Measurements from ENCODE around the gene LRRC3C.
"Not testable (repeated sequence)": the region's sequence is repeated elsewhere in the genome, so short reads cannot be mapped to it uniquely, and the experiment has no call there.

Gene LRRC3C, protein sequence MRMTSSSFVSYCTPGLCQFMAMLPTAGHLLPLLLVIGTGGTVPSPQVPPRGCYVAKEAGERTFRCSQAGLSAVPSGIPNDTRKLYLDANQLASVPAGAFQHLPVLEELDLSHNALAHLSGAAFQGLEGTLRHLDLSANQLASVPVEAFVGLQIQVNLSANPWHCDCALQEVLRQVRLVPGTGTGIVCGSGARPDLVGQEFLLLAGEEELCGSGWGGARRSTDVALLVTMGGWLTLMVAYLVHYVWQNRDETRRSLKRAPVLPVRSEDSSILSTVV

GRCh38 chr17:39927101-39927928 lies at the start of gene LRRC3C, which contains the start of gene ORMDL3:
TSS of gene LRRC3C (plus strand) at chr17:39927732. CDS start at chr17:39941524, 13,792 bp downstream.
TSS of gene ORMDL3 (minus strand) at chr17:39927601. CDS start at chr17:39924203, 3,398 bp downstream.
- peak; percentile 92 for DNase-seq

- DNase-seq, result not testable (repeated sequence)
Measured at GRCh38 chr17:39886102-39886501, 41.4 kb upstream of the LRRC3C start.

DNA sequence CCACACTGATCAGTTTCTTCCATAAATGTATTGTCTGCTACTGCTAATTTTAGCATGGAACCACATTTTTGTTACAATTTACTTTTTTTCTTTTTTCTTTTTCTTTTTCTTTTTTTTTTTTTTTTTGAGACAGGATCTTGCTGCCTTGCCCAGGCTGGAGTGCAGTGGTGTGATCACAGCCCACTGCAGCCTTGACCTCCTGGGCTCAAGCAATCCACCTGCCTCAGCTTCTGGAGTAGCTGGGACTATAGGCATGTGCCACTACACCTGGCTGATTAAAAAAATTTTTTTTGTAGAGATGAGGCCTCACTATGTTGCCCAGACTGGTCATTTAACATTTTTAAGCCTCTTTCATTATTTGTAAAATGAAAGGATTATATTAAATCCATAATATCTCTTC lies 40.5 kb upstream of the LRRC3C start:
- no peak for DNase-seq

GRCh38 chr17:39889200-39889599 lies 38.3 kb upstream of the LRRC3C start:
- DNase-seq, result no peak

DNA sequence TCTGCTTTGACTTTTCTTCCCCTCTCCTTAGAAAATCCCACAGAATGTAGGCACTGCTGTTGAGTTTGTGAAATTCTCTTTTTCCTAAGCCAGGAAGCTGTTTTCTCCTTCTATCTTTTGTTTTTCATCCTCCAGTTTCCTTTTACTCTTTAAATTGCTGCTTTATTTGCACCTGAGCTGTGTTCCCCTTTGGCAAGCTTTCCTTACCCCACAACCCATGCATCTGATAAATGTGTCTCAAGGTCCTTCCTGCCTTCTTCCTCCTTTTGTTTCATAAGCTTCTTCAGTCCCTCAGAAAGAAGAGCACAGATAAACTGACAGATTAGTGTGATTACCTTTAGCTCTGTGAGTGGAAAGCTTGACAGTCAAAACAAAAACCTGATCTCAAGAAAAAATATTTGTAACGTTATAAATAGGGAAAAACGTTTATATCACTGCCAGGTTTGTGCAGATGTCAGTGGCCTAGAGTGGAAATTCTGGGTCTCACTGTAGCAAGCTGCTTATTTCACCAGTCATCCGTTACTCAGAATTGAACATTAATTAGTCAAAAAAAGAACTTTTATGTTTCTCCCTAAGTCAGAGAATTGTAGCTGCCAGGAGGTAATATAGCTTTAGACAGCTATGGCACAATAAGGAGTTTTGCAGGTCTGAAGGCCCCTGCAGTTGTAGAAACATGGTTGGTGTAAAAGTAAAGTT lies 32.7 kb upstream of the LRRC3C start:
- no peak for DNase-seq

- DNase-seq, result no peak
Measured at GRCh38 chr17:39898088-39898487, 29.4 kb upstream of the LRRC3C start.

DNA sequence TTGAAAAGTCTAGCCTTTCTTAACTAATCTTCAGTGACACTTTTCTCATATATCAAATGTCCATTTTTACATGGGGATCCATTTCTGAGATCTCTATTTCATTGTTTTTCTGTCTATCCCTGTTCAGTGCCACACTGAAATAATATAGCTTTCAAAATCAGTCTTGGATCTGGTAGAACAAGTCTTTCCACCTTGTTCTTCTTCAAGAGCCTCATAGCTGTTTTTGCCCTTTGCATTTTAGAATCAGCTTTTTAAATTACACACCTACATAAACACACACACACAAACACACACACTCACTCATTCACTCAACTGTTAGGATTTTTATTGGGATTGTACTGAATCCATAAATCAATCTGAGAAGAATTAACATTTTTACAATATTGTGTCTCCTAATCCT lies 28.3 kb upstream of the LRRC3C start:
- DNase-seq, result no peak

- not testable (repeated sequence) for DNase-seq
Measured at GRCh38 chr17:39902027-39902426, 25.5 kb upstream of the LRRC3C start.

- peak; percentile 3 for DNase-seq
Measured at GRCh38 chr17:39903158-39903884, 24.2 kb upstream of the LRRC3C start.

- no peak for DNase-seq
Measured at GRCh38 chr17:39904990-39905288, 22.6 kb upstream of the LRRC3C start.

GRCh38 chr17:39908789-39909352 lies 18.7 kb upstream of the LRRC3C start:
- DNase-seq, result no peak

GRCh38 chr17:39913989-39914388 lies 13.5 kb upstream of the LRRC3C start:
- no peak for DNase-seq

- DNase-seq, result no peak
Measured at GRCh38 chr17:39915559-39915958, 12.0 kb upstream of the LRRC3C start.

- no peak for DNase-seq
Measured at GRCh38 chr17:39916918-39917317, 10.6 kb upstream of the LRRC3C start.

- no peak for DNase-seq
Measured at GRCh38 chr17:39919087-39919683, 8.3 kb upstream of the LRRC3C start.

DNA sequence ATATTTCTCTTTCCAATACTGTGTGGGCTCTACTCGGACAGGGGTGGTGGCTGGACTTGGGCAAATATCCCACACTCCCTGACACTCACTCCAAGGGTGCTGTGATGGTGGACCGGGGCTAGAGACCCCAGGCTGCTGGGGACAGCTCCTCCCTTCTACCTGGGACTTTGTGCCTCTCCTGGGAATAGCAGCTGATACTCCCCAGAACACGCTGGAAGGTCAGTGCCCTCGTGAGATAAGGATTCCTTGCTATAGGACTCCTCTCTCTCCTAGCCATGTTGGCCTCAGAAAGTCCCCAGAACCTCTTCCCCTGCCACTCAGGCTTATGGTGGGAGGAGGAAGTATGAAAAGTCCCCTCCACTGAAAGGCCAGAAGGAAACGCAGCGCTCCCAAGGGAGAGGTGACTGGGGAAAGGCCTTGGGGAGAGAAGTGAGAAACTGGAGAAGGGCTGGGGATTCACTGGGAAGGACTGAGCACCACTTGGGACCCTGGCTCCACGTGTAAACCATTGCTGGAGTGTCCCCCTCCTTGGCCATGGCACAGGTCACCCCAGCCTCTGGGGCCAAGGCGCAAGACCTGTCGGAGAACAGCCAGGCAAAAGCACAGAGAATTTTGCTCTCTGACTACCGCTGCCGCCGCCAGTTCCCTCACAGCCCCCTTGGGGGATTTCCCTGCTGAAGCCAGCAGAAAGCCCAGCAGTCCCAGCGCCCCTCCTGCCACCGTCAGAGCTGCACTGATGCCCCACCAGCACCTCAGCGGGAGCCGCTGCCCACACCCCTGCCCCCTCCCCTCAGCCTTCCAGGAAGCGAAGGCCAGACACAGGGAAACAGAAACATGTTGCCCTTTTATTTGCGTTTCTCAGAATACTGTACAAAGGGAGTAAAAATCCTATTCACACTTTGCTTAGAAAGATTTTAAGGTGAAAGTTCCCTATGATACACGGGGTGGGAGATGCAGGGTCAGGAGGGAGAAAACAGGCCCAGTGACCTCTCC lies 7.0 kb upstream of the LRRC3C start:
- DNase-seq, result no peak

DNA sequence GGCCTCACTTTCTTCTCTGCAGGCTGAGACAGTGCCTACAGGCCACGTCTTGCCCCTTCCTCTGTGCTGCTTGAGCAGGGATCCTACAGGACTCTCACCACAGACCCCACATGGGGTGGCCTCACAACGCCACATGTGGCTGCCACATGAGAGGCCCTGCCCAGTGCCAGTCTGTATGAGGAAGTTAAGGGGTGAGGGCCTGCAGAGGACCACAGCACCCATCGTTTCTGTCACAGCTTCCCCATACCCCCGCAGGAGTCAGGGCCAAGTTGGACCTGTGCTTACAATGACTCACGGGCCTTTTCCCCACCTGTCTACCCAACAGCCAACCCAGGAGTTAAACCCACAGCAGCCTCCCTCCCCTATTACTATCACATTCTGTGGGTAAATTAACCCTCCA lies 6.2 kb upstream of the LRRC3C start:
- DNase-seq, result no peak

DNA sequence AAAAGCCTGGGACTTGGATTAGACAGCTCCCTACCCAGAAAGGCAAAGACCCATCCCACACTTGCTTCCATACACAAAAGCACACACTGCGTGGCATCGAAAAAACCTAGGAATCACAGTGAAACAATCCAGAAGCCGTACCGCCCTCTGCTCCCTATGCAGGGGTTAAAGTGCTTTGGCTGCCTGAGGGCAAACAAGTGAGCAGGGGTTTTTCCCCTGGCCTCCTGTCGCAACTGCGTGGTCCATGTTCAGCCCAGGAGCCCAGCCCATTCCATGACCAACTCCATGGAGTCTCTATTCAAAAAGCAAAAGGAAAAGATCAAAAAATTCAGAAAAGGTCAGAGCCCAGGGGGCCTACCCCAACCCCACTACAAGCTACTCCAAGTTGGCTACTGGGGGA lies 5.5 kb upstream of the LRRC3C start:
- DNase-seq, result no peak

- no peak for DNase-seq
Measured at GRCh38 chr17:39923230-39923629, 4.3 kb upstream of the LRRC3C start.

DNA sequence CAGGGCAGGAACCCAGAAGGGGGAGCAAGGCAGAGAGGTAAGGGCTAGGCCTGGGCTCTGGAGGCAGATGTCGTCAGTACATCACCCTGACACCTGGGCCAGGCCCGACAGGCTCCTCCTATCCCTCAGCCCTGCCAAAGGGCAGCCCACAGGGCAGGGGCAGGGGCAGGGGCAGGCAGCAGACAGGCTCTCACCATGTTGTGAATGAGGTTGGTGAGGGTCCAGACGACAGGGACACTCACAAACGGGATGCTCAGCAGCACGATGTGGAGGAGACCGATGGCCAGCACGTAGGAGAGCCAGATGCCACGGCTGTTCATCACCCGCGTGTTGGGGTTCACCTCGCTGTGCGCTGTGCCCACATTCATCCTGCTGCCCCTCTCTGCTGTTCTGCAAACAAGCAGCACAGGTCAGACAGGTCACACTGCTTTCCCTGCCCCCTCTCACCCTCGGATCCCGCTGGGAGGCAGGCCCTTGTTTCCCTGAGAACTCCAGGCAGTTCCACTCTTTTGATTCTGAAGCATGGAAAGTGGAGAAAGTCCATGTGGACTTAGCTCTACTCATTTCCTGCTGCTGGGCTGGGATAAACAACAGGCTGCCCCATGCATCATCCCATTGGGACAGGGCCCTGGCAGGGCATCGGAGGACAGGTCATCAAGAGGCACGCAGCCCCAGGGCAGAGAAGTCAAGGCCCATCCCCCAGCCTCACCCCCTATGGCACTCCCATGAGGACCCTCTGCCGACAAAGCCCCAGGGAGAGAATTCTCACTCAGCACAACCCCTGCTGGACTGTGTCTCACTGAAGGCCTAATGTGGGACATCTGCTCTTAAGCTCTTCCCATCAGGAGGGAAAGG lies 3.5 kb upstream of the LRRC3C start:
- no peak for DNase-seq
